ENCODE data around the gene CSNK2B.

DNA sequence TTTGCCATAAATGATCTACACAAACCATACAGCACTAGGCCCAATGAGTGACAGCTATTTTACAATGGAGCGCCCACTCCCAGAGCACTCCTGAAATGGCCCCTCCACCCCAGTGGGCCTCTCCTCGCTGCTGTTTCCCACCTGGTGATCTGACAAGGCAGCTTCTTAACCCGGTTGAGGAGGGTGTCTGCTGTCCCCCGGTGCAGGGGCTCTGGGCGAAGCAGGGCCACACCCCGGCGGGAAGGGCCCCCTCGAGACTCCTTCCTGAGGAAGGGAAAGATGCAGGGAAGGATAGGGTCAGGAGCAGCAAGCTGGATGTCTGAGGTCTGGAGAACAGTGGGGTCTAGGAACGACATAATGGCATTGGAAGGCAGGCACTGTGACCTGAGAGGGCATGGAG, 27.0 kb downstream of the CSNK2B start:
- no peak for TF ChIP-seq POLR2AphosphoS5 (IDR thresholded peaks at IDR 0.05; ENCODE audit: low read length)
- no peak for TF ChIP-seq GABPA (IDR thresholded peaks at IDR 0.05; ENCODE audit: low read depth)
- TF ChIP-seq RAD21 (IDR thresholded peaks at IDR 0.05; ENCODE audit: insufficient read depth, low read depth, low read length), result no peak
- no peak for TF ChIP-seq JUND (IDR thresholded peaks at IDR 0.05; ENCODE audit: low read depth, low read length)
- TF ChIP-seq EZH2 (IDR thresholded peaks at IDR 0.05; ENCODE audit: borderline replicate concordance, control insufficient read depth, low read depth, low read length), result no peak
- TF ChIP-seq, protein P1, sequence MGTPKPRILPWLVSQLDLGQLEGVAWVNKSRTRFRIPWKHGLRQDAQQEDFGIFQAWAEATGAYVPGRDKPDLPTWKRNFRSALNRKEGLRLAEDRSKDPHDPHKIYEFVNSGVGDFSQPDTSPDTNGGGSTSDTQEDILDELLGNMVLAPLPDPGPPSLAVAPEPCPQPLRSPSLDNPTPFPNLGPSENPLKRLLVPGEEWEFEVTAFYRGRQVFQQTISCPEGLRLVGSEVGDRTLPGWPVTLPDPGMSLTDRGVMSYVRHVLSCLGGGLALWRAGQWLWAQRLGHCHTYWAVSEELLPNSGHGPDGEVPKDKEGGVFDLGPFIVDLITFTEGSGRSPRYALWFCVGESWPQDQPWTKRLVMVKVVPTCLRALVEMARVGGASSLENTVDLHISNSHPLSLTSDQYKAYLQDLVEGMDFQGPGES (IDR thresholded peaks at IDR 0.05), result no peak
- TF ChIP-seq, protein P2, sequence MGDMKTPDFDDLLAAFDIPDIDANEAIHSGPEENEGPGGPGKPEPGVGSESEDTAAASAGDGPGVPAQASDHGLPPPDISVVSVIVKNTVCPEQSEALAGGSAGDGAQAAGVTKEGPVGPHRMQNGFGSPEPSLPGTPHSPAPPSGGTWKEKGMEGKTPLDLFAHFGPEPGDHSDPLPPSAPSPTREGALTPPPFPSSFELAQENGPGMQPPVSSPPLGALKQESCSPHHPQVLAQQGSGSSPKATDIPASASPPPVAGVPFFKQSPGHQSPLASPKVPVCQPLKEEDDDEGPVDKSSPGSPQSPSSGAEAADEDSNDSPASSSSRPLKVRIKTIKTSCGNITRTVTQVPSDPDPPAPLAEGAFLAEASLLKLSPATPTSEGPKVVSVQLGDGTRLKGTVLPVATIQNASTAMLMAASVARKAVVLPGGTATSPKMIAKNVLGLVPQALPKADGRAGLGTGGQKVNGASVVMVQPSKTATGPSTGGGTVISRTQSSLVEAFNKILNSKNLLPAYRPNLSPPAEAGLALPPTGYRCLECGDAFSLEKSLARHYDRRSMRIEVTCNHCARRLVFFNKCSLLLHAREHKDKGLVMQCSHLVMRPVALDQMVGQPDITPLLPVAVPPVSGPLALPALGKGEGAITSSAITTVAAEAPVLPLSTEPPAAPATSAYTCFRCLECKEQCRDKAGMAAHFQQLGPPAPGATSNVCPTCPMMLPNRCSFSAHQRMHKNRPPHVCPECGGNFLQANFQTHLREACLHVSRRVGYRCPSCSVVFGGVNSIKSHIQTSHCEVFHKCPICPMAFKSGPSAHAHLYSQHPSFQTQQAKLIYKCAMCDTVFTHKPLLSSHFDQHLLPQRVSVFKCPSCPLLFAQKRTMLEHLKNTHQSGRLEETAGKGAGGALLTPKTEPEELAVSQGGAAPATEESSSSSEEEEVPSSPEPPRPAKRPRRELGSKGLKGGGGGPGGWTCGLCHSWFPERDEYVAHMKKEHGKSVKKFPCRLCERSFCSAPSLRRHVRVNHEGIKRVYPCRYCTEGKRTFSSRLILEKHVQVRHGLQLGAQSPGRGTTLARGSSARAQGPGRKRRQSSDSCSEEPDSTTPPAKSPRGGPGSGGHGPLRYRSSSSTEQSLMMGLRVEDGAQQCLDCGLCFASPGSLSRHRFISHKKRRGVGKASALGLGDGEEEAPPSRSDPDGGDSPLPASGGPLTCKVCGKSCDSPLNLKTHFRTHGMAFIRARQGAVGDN (IDR thresholded peaks at IDR 0.05), result no peak
- TF ChIP-seq TCF12 (IDR thresholded peaks at IDR 0.05; ENCODE audit: low read depth, low read length), result no peak
- TF ChIP-seq POLR2A (IDR thresholded peaks at IDR 0.05; ENCODE audit: low read depth, low read length), result no peak
- TF ChIP-seq SIX5 (IDR thresholded peaks at IDR 0.05; ENCODE audit: low read depth, low read length, severe bottlenecking), result no peak
- no peak for TF ChIP-seq MTA3 (IDR thresholded peaks at IDR 0.05; ENCODE audit: borderline replicate concordance, low read length)
- TF ChIP-seq, protein P3, sequence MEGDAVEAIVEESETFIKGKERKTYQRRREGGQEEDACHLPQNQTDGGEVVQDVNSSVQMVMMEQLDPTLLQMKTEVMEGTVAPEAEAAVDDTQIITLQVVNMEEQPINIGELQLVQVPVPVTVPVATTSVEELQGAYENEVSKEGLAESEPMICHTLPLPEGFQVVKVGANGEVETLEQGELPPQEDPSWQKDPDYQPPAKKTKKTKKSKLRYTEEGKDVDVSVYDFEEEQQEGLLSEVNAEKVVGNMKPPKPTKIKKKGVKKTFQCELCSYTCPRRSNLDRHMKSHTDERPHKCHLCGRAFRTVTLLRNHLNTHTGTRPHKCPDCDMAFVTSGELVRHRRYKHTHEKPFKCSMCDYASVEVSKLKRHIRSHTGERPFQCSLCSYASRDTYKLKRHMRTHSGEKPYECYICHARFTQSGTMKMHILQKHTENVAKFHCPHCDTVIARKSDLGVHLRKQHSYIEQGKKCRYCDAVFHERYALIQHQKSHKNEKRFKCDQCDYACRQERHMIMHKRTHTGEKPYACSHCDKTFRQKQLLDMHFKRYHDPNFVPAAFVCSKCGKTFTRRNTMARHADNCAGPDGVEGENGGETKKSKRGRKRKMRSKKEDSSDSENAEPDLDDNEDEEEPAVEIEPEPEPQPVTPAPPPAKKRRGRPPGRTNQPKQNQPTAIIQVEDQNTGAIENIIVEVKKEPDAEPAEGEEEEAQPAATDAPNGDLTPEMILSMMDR (IDR thresholded peaks at IDR 0.05 in 2 of 3, conservative IDR thresholded peaks at IDR 0.05 in 1 of 3; ENCODE audit: control insufficient read depth in 2 of 3, extremely low read depth in 1 of 3, insufficient read depth in 1 of 3, low read depth in 3 of 3, low read length in 3 of 3), result no peak
- no peak for TF ChIP-seq CEBPB (IDR thresholded peaks at IDR 0.05; ENCODE audit: borderline replicate concordance in 1 of 2, low read depth in 2 of 2, low read length in 2 of 2)
- TF ChIP-seq, protein P4, sequence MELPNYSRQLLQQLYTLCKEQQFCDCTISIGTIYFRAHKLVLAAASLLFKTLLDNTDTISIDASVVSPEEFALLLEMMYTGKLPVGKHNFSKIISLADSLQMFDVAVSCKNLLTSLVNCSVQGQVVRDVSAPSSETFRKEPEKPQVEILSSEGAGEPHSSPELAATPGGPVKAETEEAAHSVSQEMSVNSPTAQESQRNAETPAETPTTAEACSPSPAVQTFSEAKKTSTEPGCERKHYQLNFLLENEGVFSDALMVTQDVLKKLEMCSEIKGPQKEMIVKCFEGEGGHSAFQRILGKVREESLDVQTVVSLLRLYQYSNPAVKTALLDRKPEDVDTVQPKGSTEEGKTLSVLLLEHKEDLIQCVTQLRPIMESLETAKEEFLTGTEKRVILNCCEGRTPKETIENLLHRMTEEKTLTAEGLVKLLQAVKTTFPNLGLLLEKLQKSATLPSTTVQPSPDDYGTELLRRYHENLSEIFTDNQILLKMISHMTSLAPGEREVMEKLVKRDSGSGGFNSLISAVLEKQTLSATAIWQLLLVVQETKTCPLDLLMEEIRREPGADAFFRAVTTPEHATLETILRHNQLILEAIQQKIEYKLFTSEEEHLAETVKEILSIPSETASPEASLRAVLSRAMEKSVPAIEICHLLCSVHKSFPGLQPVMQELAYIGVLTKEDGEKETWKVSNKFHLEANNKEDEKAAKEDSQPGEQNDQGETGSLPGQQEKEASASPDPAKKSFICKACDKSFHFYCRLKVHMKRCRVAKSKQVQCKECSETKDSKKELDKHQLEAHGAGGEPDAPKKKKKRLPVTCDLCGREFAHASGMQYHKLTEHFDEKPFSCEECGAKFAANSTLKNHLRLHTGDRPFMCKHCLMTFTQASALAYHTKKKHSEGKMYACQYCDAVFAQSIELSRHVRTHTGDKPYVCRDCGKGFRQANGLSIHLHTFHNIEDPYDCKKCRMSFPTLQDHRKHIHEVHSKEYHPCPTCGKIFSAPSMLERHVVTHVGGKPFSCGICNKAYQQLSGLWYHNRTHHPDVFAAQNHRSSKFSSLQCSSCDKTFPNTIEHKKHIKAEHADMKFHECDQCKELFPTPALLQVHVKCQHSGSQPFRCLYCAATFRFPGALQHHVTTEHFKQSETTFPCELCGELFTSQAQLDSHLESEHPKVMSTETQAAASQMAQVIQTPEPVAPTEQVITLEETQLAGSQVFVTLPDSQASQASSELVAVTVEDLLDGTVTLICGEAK (IDR thresholded peaks at IDR 0.05; ENCODE audit: borderline replicate concordance), result no peak
